Endodermal cell (in vitro differentiated cells): ENCODE measurements around the gene ADRA2B. TPM values are rescaled to one million over a fixed set of nuclear protein-coding genes. Genes with fewer than 3 reads are reported as not detected.
A peak's percentile ranks its signal among the peaks of the same experiment; 100 is the strongest.

Source experiments
- DNase-seq: peaks from one replicate; pipeline ENCODE4 v3.0.0-alpha.2; 2017
- H3K27ac ChIP-seq: 2 replicates; pipeline ENCODE4 v1.5.1; 2013; ENCODE audit warnings: mild to moderate bottlenecking, low read depth, low read length, moderate library complexity
- H3K27me3 ChIP-seq: 2 replicates; pipeline ENCODE4 v1.6.1; 2013; ENCODE audit warnings: mild to moderate bottlenecking, low read length, moderate library complexity; ENCODE audit not compliant: insufficient read depth, control insufficient read depth, poor library complexity, severe bottlenecking
- H3K36me3 ChIP-seq: 2 replicates; pipeline ENCODE4 v1.7.0; 2013; ENCODE audit warnings: mild to moderate bottlenecking, low read length, moderate library complexity; ENCODE audit not compliant: control insufficient read depth, insufficient read depth
- H3K4me1 ChIP-seq: one replicate; pipeline ENCODE4 v1.7.0; 2013; ENCODE audit warnings: low read length; ENCODE audit not compliant: control insufficient read depth, insufficient read depth
- H3K4me3 ChIP-seq: 2 replicates; pipeline ENCODE4 v1.5.1; 2013; ENCODE audit warnings: mild to moderate bottlenecking, low read length, moderate library complexity
- H3K9ac ChIP-seq: 2 replicates; pipeline ENCODE4 v1.6.1; 2013; ENCODE audit warnings: mild to moderate bottlenecking, low read length, moderate library complexity; ENCODE audit not compliant: poor library complexity, severe bottlenecking; ENCODE audit errors: extremely low read depth
- H3K9me3 ChIP-seq: 2 replicates; pipeline ENCODE4 v1.6.1; 2013; ENCODE audit warnings: mild to moderate bottlenecking, low read length, moderate library complexity; ENCODE audit not compliant: control insufficient read depth
- H3K27ac Mint-ChIP-seq: 2 replicates; pipeline ENCODE4 v1.8.0; 2020; ENCODE audit warnings: mixed read lengths
- H3K27me3 Mint-ChIP-seq: 2 replicates; pipeline ENCODE4 v1.8.0; 2021; ENCODE audit warnings: mild to moderate bottlenecking, mixed read lengths; ENCODE audit not compliant: insufficient read depth
- H3K36me3 Mint-ChIP-seq: 2 replicates; pipeline ENCODE4 v1.8.0; 2020; ENCODE audit warnings: low read depth, mixed read lengths
- H3K4me1 Mint-ChIP-seq: 2 replicates; pipeline ENCODE4 v1.8.0; 2020; ENCODE audit warnings: mixed read lengths
- H3K4me3 Mint-ChIP-seq: 2 replicates; pipeline ENCODE4 v1.8.0; 2020; ENCODE audit warnings: mild to moderate bottlenecking, moderate library complexity, mixed read lengths
- H3K9me3 Mint-ChIP-seq: 2 replicates; pipeline ENCODE4 v1.8.0; 2020; ENCODE audit warnings: mild to moderate bottlenecking, mixed read lengths
- CTCF ChIP-seq: fragments of 200-600 bp; sonication (generic); conservative IDR thresholded peaks from 2 replicates; pipeline ENCODE4 v1.5.0; 2021; ENCODE audit warnings: antibody characterized with exemption, mild to moderate bottlenecking
- WGBS, 2 experiments: methylation state at CpG; one replicate each; pipeline versions ENCODE4 v1.1.5 to v1.1.7; 2013; ENCODE audit warnings: missing lambda C conversion rate in 2 of 2, mixed read lengths in 1 of 2; ENCODE audit not compliant: insufficient coverage in 1 of 2, insufficient read length in 1 of 2; 5-methylcytosine and 5-hydroxymethylcytosine counted together
- total RNA-seq, 2 donors: library from RNA; stranded (reverse); fragmentation: NEBNext Ultra II Directional in 1 of 2; extraction: Animal tissue kit (Norgen Biotek cat#: 25700) in 1 of 2; gene quantifications; 2 replicates in 1 of 2; 3 replicates in 1 of 2; pipeline ENCODE4 v1.2.1, GENCODE V29; 2021

ADRA2B gene
- total RNA-seq, 2 donors from 2014 or later: 2.4 to 3.8 TPM

GRCh38 chr2:96105994-96106715, 10.2 kb downstream of the ADRA2B start:
- H3K4me1 ChIP-seq: peaks cover 8% of the 10 kb centered on the region

GRCh38 chr2:96105152-96105915, 11.0 kb downstream of the ADRA2B start:
- Histone ChIP-seq H3K27me3 (no peaks in the 10 kb centered on the region), H3K9ac (no peak overlapping the region), H3K9me3 (no peaks in the 10 kb centered on the region), H3K36me3 (no peaks in the 10 kb centered on the region), H3K4me1 (peaks cover 8% of the 10 kb centered on the region), H3K27ac (no peak overlapping the region), H3K4me3 (no peak overlapping the region)
- H3K27ac Mint-ChIP-seq: no peak overlapping the region
- WGBS, 2 experiments: 84 to 94% methylated on average over 2 to 3 of the region's 3 CpGs
- H3K36me3 Mint-ChIP-seq: no peaks in the 10 kb centered on the region
- DNase-seq: peak; percentile 33
- peaks cover 10% of the 10 kb centered on the region for H3K9me3 Mint-ChIP-seq
- TF ChIP-seq CTCF: no peak
- H3K27me3 Mint-ChIP-seq: peaks cover 5% of the 10 kb centered on the region
- H3K4me3 Mint-ChIP-seq: no peak overlapping the region
- H3K4me1 Mint-ChIP-seq: peaks cover 19% of the 10 kb centered on the region

More at GRCh38 chr2:96105994-96106715, 10.2 kb downstream of the ADRA2B start:
- H3K9ac ChIP-seq: no peak overlapping the region
- Mint-ChIP-seq H3K36me3 (no peaks in the 10 kb centered on the region), H3K4me1 (peaks cover 19% of the 10 kb centered on the region), H3K4me3 (no peak overlapping the region), H3K27me3 (peaks cover 3% of the 10 kb centered on the region), H3K27ac (no peak overlapping the region), H3K9me3 (peaks cover 10% of the 10 kb centered on the region)
- H3K9me3 ChIP-seq: no peaks in the 10 kb centered on the region
- H3K4me3 ChIP-seq: no peak overlapping the region
- H3K27ac ChIP-seq: no peak overlapping the region
- no peaks in the 10 kb centered on the region for H3K36me3 ChIP-seq
- no peaks in the 10 kb centered on the region for H3K27me3 ChIP-seq
- TF ChIP-seq CTCF: no peak
- 88% methylated on average over 6 of the region's 8 CpGs; no CpG with 5 or more reads in 1 of the 2 experiments for WGBS, 2 experiments
- DNase-seq: no peak

GRCh38 chr2:96104487-96104861, 11.9 kb downstream of the ADRA2B start:
- DNase-seq: peak; percentile 42

More at GRCh38 chr2:96104487-96104861, 11.9 kb downstream of the ADRA2B start:
- Mint-ChIP-seq H3K9me3 (peaks cover 10% of the 10 kb centered on the region), H3K27me3 (peaks cover 5% of the 10 kb centered on the region), H3K4me3 (no peak overlapping the region), H3K36me3 (no peaks in the 10 kb centered on the region), H3K4me1 (peaks cover 16% of the 10 kb centered on the region), H3K27ac (no peak overlapping the region)
- Histone ChIP-seq H3K9ac (no peak overlapping the region), H3K27me3 (no peaks in the 10 kb centered on the region), H3K36me3 (no peaks in the 10 kb centered on the region), H3K9me3 (no peaks in the 10 kb centered on the region), H3K27ac (no peak overlapping the region), H3K4me3 (no peak overlapping the region), H3K4me1 (peaks cover 8% of the 10 kb centered on the region)
- 89 to 100% methylated on average over 3 to 6 of the region's 6 CpGs for WGBS, 2 experiments
- TF ChIP-seq CTCF: no peak
